GM20000 (cell line): ENCODE data around the gene POLR3G.

Experiments
- DNase-seq: peaks from one replicate; pipeline ENCODE4 v3.0.0; 2012; ENCODE audit warnings: low spot score
- TF ChIP-seq, protein P1 (sequence below): IDR thresholded peaks from 2 replicates; pipeline ENCODE4 v1.5.1; 2012; ENCODE audit warnings: mild to moderate bottlenecking, control low read depth; ENCODE audit errors: extremely low read depth, missing control alignments

Gene POLR3G

DNA sequence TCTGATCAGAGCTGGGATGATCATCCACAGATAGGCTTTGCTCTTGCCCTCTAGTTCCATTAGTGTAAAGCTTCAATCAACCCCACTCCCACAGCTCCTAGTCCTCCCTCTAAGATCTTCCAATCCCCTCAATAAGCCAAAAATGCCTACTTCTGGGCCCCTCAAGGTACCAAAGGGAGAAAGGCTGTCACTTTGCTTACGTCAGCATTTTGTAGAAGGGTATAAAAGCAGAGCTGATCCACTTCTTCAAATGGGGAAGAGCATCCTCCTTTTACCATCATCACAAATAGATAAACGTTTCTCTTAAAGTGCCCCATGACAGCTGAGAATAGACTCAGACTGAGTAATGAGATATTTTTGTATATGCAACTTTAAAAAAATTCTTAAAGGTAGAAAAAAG is 70.8 kb downstream of the POLR3G start:
- TF ChIP-seq, protein P1, sequence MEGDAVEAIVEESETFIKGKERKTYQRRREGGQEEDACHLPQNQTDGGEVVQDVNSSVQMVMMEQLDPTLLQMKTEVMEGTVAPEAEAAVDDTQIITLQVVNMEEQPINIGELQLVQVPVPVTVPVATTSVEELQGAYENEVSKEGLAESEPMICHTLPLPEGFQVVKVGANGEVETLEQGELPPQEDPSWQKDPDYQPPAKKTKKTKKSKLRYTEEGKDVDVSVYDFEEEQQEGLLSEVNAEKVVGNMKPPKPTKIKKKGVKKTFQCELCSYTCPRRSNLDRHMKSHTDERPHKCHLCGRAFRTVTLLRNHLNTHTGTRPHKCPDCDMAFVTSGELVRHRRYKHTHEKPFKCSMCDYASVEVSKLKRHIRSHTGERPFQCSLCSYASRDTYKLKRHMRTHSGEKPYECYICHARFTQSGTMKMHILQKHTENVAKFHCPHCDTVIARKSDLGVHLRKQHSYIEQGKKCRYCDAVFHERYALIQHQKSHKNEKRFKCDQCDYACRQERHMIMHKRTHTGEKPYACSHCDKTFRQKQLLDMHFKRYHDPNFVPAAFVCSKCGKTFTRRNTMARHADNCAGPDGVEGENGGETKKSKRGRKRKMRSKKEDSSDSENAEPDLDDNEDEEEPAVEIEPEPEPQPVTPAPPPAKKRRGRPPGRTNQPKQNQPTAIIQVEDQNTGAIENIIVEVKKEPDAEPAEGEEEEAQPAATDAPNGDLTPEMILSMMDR: no peak
- DNase-seq: no peak

GRCh38 chr5:90546216-90546837 is 71.7 kb downstream of the POLR3G start:
- TF ChIP-seq, protein P1: no peak

DNA sequence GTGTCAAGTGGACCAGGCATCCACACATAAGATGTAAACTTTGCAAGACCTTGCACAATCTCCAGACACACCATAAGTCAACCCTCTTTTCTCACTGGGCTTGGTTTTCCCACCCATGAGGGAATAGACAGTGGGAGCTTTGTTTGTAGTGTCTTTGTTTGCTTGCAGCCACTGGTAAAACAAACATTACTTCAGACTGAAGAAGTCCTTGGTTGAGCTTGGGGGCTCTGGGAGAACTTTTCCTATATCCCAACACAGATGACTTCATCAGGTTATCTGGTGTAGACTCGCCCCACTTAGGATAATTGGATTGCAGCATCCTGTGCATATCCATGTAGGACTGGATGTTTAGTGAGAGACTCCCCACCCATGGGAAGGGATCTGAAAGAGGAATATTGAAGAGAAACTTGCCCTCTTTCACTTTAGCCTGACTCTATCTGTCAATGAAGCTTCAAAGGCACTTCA is 72.4 kb downstream of the POLR3G start:
- TF ChIP-seq, protein P1: no peak
- DNase-seq: no peak

More at GRCh38 chr5:90546216-90546837, 71.7 kb downstream of the POLR3G start:
- DNase-seq: no peak

GRCh38 chr5:90548069-90548593 is 73.5 kb downstream of the POLR3G start:
- no peak for DNase-seq
- TF ChIP-seq, protein P1: no peak

DNA sequence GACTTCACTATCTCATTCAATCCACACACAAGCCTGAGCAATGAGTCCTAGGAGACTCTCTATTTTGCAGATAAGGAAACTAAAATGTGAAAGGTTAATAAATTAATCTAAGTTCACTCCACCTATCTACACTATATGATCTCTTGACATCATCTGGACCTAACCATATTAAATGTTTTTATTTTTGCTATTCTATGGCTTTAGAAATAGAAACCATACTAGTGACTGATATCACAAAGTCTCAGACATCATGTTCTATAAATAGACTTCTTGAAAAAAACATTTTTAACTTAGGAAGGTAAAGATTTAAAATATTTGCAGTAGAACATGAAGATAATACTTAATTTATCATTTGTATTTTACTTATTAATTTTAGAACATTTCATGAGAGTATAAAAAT is 74.6 kb downstream of the POLR3G start:
- TF ChIP-seq, protein P1: no peak

GRCh38 chr5:90549729-90550275 is 75.1 kb downstream of the POLR3G start:
- TF ChIP-seq, protein P1: no peak
- no peak for DNase-seq

More for the DNA sequence above, 74.6 kb downstream of the POLR3G start:
- no peak for DNase-seq

DNA sequence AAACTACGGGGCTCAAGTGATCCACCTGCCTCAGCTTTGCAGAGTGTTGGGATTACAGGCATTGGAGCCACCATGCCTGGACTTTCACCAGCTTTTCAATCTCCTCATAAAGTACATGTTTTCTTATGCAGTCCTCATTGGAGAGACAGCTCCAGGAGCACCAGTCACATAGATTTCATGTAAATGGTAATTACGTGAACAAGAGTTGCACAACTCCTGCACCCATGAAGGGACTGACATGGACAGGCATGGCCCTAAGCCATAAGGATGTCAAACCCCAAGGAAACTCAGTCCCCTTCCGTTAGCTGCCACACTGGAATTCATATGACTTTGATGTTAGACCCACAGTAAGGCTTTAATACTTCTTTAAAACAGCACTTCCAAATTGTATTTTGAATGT is 76.3 kb downstream of the POLR3G start:
- TF ChIP-seq, protein P1: no peak

More for the DNA sequence above, 76.3 kb downstream of the POLR3G start:
- DNase-seq: no peak
